Measurements from ENCODE around the gene LRRC28.

LRRC28 gene

GRCh38 chr15:99250001-99250400 is 1.3 kb upstream of the LRRC28 start:
- DNase-seq = no peak

GRCh38 chr15:99250494-99250856 is 806 bp upstream of the LRRC28 start:
- no peak for DNase-seq

DNA sequence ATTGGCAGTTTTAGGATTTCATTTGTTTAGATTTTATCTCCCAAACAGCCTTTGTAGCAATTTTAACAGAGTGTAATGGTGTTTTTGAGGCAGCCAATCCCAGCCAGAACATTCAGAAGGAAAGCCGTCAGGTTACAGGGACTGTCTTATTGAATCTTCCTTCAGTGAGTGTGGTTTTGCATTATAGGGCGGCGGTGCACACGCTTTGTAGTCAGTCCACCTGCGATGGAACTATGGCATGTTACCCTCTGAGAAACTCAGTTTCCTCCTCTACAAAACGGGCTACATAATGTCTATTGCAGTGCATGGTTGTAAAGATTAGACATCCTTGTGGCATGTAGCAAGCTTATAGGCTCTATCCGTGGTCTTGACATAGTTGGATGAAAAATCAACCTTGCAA is 1.0 kb downstream of the LRRC28 start:
- DNase-seq = no peak

- peak; percentile 22 for DNase-seq
Observed at GRCh38 chr15:99253381-99254090, 2.3 kb downstream of the LRRC28 start.

DNA sequence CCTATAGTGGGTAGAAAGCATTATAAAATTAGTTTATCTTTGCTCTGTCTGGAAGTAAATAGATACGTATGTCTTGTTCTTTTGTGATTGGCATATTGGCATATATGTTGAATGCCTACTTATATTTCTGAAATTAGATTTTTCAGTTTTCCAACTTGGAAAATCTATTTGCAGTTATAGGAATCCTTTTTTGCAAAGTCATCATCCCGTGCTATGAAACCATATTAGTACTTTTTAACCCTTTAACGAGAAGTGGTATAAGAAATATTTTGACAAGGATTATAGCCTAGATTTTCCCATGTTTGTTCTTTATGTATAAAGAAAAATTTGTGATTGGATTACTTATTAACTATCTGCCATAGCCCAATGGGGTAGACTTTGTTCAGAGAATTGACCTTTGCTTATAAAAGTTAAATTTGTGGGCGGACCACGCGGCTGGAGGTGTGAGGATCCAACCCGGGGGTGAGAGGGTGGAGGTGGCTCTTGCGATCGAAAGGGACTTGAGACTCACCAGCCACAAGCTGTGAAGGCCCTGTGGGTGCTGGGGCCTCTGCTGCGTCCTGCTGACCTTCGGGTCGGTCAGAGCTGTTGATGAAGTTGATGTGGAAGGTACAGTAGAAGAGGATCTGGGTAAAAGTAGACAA is 5.9 kb downstream of the LRRC28 start:
- DNase-seq = no peak

DNA sequence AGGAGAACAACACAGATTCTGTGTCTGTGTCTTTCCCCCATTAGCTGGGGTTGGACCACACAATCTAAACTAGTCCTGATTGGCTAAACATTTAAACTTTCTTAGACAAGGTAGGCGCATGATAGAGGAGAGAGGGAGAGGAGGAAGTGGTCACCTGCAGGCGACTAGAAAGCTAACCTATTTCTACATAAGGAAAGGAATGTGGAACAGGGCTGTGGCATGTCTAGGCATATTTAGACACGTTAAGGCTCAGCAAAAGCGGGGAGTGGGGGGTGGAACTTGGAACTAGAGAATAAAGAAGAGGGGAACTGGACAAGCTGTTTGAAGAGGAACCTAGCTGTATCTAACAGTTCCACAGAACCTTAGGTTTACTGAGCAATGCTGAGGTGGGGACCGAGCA is 12.8 kb downstream of the LRRC28 start:
- DNase-seq = no peak

- no peak for DNase-seq
Observed at GRCh38 chr15:99265541-99266070, 14.3 kb downstream of the LRRC28 start.

- DNase-seq = no peak
Observed at GRCh38 chr15:99267957-99268356, 16.7 kb downstream of the LRRC28 start.

GRCh38 chr15:99268431-99268830 is 17.1 kb downstream of the LRRC28 start:
- DNase-seq = no peak

DNA sequence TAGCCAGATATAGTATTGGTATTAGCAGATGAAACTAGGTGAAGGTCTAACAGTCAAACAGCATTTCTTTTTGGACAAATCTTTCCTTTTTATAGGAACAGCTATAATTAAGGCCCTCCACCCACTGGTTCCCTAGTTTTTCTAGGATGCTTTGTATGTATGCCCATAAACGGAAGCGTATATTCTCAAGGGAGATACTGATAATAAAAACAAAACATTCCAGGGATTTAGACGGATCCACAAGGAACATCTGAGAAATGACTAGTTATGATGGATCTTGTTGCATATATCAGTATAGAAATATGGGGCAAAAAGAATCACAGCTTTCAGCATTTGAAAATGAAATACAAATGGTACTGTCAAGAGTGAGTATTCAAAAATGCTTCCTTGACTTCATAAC is 22.5 kb downstream of the LRRC28 start:
- no peak for DNase-seq

- DNase-seq = no peak
Observed at GRCh38 chr15:99275061-99275460, 23.8 kb downstream of the LRRC28 start.

GRCh38 chr15:99275525-99276128 is 24.3 kb downstream of the LRRC28 start:
- DNase-seq = no peak

DNA sequence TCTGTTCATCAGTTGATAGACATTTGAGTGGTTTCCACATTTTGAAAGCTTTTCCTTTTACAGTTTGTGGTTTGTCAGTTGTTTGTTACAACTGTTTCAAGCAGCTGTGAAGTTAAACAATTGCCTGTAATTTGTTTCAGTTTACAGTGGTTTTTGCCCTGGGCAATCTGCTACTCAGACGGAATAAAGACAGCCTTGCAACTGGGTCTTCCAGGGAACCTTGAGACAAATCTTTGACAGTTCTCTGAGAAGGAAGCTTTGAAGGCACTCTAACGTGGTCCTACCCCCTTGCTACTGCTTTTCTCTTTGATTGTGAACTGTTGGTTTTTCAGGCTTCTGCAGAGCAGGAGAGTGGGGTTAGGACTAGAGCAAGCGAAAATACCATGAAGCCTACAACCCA is 28.0 kb downstream of the LRRC28 start:
- peak; percentile 30 for DNase-seq

GRCh38 chr15:99279827-99280226 is 28.5 kb downstream of the LRRC28 start:
- peak; percentile 54 for DNase-seq

- no peak for DNase-seq
Observed at GRCh38 chr15:99282121-99282520, 30.8 kb downstream of the LRRC28 start.

DNA sequence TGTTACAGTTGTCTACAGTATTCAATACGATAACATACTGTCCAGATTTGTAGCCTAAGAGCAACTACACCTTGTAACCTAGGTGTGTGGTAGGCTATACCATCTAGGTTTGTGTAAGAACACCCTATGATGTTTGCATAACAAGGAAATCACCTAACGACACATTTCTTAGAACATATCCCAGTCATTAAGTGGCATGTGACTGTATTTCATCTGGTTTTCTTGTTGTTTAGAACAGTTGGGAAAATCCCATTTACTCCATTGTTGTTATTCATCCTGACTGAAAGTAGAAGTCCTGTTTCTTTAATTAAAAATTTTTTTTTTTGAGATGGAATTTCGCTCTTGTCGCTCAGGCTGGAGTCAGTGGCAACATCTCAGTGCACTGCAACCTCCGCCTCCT is 31.3 kb downstream of the LRRC28 start:
- no peak for DNase-seq

GRCh38 chr15:99283717-99284116 is 32.4 kb downstream of the LRRC28 start:
- no peak for DNase-seq

GRCh38 chr15:99291643-99292042 is 40.4 kb downstream of the LRRC28 start:
- DNase-seq = no peak

GRCh38 chr15:99295840-99296239 is 44.6 kb downstream of the LRRC28 start:
- no peak for DNase-seq

DNA sequence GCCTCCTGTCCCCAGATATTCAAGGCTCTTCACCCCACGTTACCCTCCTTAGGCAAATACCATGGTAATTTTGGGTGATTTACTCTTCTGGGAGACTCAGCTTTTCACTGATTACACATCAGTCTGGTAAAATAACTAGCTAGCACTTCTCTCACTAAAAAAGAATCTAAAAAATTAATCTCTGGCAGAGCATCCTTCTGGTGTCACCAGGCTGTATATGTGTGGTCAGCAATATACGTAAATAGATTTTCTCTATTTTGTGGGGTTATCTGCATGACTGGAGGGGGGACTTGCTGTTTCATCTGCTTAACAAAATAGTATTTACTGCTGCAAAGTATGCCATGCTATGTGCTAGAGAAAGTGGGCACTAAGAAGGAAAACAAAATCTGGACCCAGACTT is 45.1 kb downstream of the LRRC28 start:
- DNase-seq = no peak

- DNase-seq = no peak
Observed at GRCh38 chr15:99303907-99304306, 52.6 kb downstream of the LRRC28 start.

GRCh38 chr15:99305761-99306505 is 54.7 kb downstream of the LRRC28 start:
- DNase-seq = no peak

GRCh38 chr15:99306694-99307338 is 55.5 kb downstream of the LRRC28 start:
- DNase-seq = no peak
